Breast epithelium (tissue), 4 donors: ENCODE results near the gene APBB3. TPM values are rescaled to one million over a fixed set of nuclear protein-coding genes. Genes with fewer than 3 reads are reported as not detected.

ENCODE experiments used
- DNase-seq, 2 donors: peaks; one replicate each; pipeline ENCODE4 v3.0.0-alpha.2; 2019; ENCODE audit warnings: low spot score in 2 of 2
- H3K27ac ChIP-seq, 2 donors: fragments of 200-600 bp; sonication (generic) in 1 of 2; one replicate each; pipeline ENCODE4 v1.5.1; 2016 to 2019; ENCODE audit warnings: mild to moderate bottlenecking in 1 of 2
- H3K27me3 ChIP-seq, 2 donors: fragments of 200-600 bp; sonication (generic) in 1 of 2; one replicate each; pipeline versions ENCODE4 v1.5.1 to v1.6.0; 2017 to 2019; ENCODE audit warnings: control low read depth in 1 of 2, mild to moderate bottlenecking in 1 of 2
- H3K36me3 ChIP-seq: fragments of 200-600 bp; one replicate; pipeline ENCODE4 v1.5.1; 2019
- H3K4me1 ChIP-seq, 2 donors: fragments of 200-600 bp; sonication (generic); one replicate each; pipeline ENCODE4 v1.5.1; 2016 to 2019; ENCODE audit warnings: control low read depth in 1 of 2
- H3K4me3 ChIP-seq, 3 donors: fragments of 200-600 bp; sonication (generic); 1 replicate in 2 of 3; 2 replicates in 1 of 3; pipeline ENCODE4 v1.5.1; 2016 to 2019; ENCODE audit warnings: mild to moderate bottlenecking in 3 of 3, moderate library complexity in 2 of 3
- H3K9me3 ChIP-seq, 2 donors: fragments of 200-600 bp; sonication (generic) in 1 of 2; one replicate each; pipeline ENCODE4 v1.5.1; 2016 to 2019; ENCODE audit warnings: control low read depth in 1 of 2
- CTCF ChIP-seq, 3 donors: fragments of 450-650 bp; IDR thresholded peaks; one replicate each; pipeline ENCODE4 v1.5.1; 2016 to 2017; ENCODE audit warnings: antibody characterized with exemption in 3 of 3, mild to moderate bottlenecking in 3 of 3, moderate library complexity in 3 of 3
- POLR2A ChIP-seq: fragments of 450-650 bp; IDR thresholded peaks from one replicate; pipeline ENCODE4 v1.6.1; 2016; ENCODE audit warnings: antibody characterized with exemption, mild to moderate bottlenecking, moderate library complexity
- POLR2AphosphoS5 ChIP-seq, 3 donors: sonication (generic); formaldehyde crosslinking; IDR thresholded peaks; one replicate each; pipeline ENCODE4 v1.6.1; 2017; ENCODE audit warnings: antibody characterized with exemption in 3 of 3
- intact Hi-C: fragments of 100-400 bp; cut with DNase I; formaldehyde crosslinking; loops from one replicate; pipeline ENCODE4 v1.15.1; 2023; ENCODE audit warnings: low total_unique reads
- total RNA-seq, 3 donors: library from RNA; depleted of rRNA; stranded (reverse); fragments of >200 nt; gene quantifications; one replicate each; pipeline ENCODE4 v1.1.0, GENCODE V29; 2016

Gene APBB3
- total RNA-seq, 3 donors from 2014 or later: 22.2 to 39.8 (median 35.7) TPM

DNA sequence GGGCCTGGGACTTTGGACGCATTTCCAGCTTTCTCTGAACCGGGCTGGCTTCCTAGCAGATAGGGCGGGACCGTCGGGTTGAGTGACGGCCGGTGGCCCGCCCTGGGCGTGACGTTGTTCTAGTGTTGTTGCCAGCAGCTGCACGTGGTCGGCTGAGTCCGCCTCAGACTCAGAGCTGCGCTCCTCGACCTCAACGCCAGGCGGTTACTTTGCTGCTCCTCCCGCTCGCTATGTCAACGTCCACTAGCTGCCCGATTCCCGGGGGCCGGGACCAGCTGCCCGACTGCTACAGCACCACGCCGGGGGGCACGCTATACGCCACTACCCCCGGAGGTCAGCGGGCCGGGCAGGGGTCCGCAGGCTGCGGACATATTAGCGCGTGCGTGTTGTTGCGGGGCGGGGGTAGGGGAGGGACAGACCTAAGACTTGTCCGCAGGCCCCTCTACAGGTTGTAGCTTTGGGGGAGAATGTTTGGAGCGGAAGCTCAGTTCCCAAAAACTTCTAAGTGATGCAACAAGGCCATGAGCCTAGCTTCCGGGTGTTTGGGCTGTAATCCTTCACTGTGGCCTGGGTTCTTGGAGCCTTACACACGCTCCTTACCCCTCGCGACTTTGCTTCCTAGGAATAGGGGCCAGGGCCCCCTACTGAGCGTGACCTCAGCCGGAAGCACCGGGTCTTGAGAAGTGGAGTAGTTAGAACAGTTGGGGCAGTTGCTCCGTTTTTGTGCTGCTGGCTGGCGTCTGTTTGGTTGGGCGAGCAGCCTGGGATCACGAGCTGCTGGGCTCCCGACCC is 16.7 kb downstream of the APBB3 start, which contains the start of gene EIF4EBP3:
Gene EIF4EBP3, plus strand, starts transcription at position 155 of the 792 bp plus-strand sequence. Its CDS starts 76 bp downstream, at position 231.
- no peaks in the 10 kb centered on the region for H3K36me3 ChIP-seq
- H3K27ac ChIP-seq: peak within 1 kb of the TSS; percentile 99 to 100
- no peaks in the 10 kb centered on the region for H3K9me3 ChIP-seq
- H3K27me3 ChIP-seq: no peaks in the 10 kb centered on the region
- peak within 1 kb of the TSS; percentile 56 to 86 (median 62) for H3K4me3 ChIP-seq
- peak; percentile 95 to 98 for DNase-seq
- TF ChIP-seq CTCF (IDR thresholded peaks at IDR 0.05) (peak; percentile 77 to 95 (median 88)), POLR2AphosphoS5 (IDR thresholded peaks at IDR 0.05) (peak; percentile 87 to 93 (median 92)), POLR2A (peak; percentile 78)
- H3K4me1 ChIP-seq: peaks cover 0 to 22% of the 10 kb centered on the region in 2 donors
- intact Hi-C loops: no loop called here

GRCh38 chr5:140546851-140547507 is 17.4 kb downstream of the APBB3 start:
- Histone ChIP-seq H3K27ac (peak overlapping the region; percentile 99 to 100), H3K27me3 (no peaks in the 10 kb centered on the region), H3K36me3 (no peaks in the 10 kb centered on the region), H3K4me1 (peaks cover 0 to 22% of the 10 kb centered on the region in 2 donors), H3K4me3 (peak overlapping the region in 2 of 3 donors; percentile 62 to 86), H3K9me3 (no peaks in the 10 kb centered on the region)
- intact Hi-C loops: no loop called here
- TF ChIP-seq POLR2AphosphoS5 (IDR thresholded peaks at IDR 0.05) (no peak), CTCF (IDR thresholded peaks at IDR 0.05) (no peak), POLR2A (no peak)
- no peak for DNase-seq

GRCh38 chr5:140545606-140546005 is 18.8 kb downstream of the APBB3 start:
- no peak for TF ChIP-seq CTCF (IDR thresholded peaks at IDR 0.05)
- TF ChIP-seq POLR2A: no peak
- no peak for TF ChIP-seq POLR2AphosphoS5 (IDR thresholded peaks at IDR 0.05)
- DNase-seq: no peak
- Histone ChIP-seq H3K4me1 (peaks cover 0 to 22% of the 10 kb centered on the region in 2 donors), H3K36me3 (no peaks in the 10 kb centered on the region), H3K27me3 (no peaks in the 10 kb centered on the region), H3K9me3 (no peaks in the 10 kb centered on the region), H3K4me3 (no peak overlapping the region), H3K27ac (no peak overlapping the region)
- intact Hi-C loops: no loop called here

- TF ChIP-seq CTCF (IDR thresholded peaks at IDR 0.05) (no peak), POLR2AphosphoS5 (IDR thresholded peaks at IDR 0.05) (no peak), POLR2A (no peak)
- H3K4me3 ChIP-seq: no peak overlapping the region
- intact Hi-C loops: no loop called here
- no peaks in the 10 kb centered on the region for H3K9me3 ChIP-seq
- DNase-seq: no peak
- no peaks in the 10 kb centered on the region for H3K27me3 ChIP-seq
- H3K36me3 ChIP-seq: no peaks in the 10 kb centered on the region
- H3K27ac ChIP-seq: no peak overlapping the region
- peaks cover 0 to 22% of the 10 kb centered on the region in 2 donors for H3K4me1 ChIP-seq
These were observed 19.4 kb downstream of the APBB3 start for GRCh38 chr5:140544986-140545385.

GRCh38 chr5:140542972-140543371 is 21.4 kb downstream of the APBB3 start:
- intact Hi-C loops: no loop called here
- peaks cover 0 to 6% of the 10 kb centered on the region in 2 donors for H3K4me1 ChIP-seq
- no peaks in the 10 kb centered on the region for H3K27me3 ChIP-seq
- TF ChIP-seq POLR2A (no peak), POLR2AphosphoS5 (IDR thresholded peaks at IDR 0.05) (no peak), CTCF (IDR thresholded peaks at IDR 0.05) (no peak)
- H3K4me3 ChIP-seq: no peak overlapping the region
- no peaks in the 10 kb centered on the region for H3K9me3 ChIP-seq
- H3K27ac ChIP-seq: no peak overlapping the region
- H3K36me3 ChIP-seq: no peaks in the 10 kb centered on the region
- no peak for DNase-seq
